ENCODE results near the gene UBAC2. TPM values are rescaled to one million over a fixed set of nuclear protein-coding genes. Genes with fewer than 3 reads are reported as not detected.

UBAC2 gene
- total and polyA plus RNA-seq, 2 of the 8 experiments (the other 6 are each of a cell fraction or from before 2014, with no cell fraction given): 75.9 to 76.9 TPM

GRCh38 chr13:99173606-99174005 lies 27.0 kb upstream of the UBAC2 start (continued):
- no peak for TF ChIP-seq CTCF (IDR thresholded peaks at IDR 0.05; ENCODE audit: control extremely low read depth in 1 of 3, insufficient read depth in 1 of 3, low read depth in 1 of 3, low read length in 3 of 3)
- TF ChIP-seq SIX5 (IDR thresholded peaks at IDR 0.05; ENCODE audit: low read depth, low read length): no peak
- TF ChIP-seq TAF7 (optimal IDR thresholded peaks at IDR 0.05; ENCODE audit: borderline replicate concordance, low read depth, low read length): no peak
- TF ChIP-seq, protein P1, sequence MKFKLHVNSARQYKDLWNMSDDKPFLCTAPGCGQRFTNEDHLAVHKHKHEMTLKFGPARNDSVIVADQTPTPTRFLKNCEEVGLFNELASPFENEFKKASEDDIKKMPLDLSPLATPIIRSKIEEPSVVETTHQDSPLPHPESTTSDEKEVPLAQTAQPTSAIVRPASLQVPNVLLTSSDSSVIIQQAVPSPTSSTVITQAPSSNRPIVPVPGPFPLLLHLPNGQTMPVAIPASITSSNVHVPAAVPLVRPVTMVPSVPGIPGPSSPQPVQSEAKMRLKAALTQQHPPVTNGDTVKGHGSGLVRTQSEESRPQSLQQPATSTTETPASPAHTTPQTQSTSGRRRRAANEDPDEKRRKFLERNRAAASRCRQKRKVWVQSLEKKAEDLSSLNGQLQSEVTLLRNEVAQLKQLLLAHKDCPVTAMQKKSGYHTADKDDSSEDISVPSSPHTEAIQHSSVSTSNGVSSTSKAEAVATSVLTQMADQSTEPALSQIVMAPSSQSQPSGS (IDR thresholded peaks at IDR 0.05; ENCODE audit: low read length): no peak
- TF ChIP-seq GTF2F1 (IDR thresholded peaks at IDR 0.05; ENCODE audit: borderline replicate concordance, low read depth, low read length): no peak
